CD4-positive, alpha-beta T cell treated with Interleukin-17A for 4 hours (primary cell): ENCODE data around the gene RFX5.

ENCODE experiments used
- DNase-seq: peaks from one replicate; pipeline ENCODE4 v3.0.0-alpha.2; 2020; ENCODE audit warnings: mixed read lengths

The RFX5 gene

DNA sequence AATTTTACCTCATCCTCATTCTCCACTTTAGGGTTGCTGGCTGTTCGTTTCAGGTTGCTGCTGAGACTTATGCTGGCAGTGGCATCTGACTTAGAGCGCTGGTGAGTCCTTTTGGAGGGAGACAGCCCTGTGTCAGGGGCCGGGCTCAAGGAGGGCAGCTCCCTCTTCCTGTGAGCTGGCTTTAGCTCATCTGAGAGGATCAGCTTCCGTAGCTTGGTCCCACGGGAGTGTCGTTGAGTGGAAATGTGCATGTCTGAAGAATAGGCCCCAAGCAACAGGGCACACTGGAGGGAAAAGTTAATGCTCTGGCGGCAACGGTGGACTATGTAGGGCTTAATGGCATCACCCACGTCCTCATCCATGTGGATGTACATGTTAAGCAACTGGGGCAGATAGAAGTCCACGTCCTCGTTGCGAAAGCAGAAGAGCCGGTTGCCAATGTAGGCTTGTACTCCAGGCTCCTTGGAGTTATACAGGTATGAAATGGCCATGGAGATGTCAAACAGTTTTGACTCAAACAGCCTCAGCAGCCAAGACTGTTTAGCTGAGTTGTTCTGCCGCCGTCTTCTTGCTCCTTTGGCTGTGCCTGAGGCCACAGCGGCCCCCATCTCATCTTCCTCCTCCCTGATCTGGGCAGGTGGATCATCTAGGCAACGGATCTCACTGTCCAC is 31.4 kb downstream of the RFX5 start:
- no peak for DNase-seq

DNA sequence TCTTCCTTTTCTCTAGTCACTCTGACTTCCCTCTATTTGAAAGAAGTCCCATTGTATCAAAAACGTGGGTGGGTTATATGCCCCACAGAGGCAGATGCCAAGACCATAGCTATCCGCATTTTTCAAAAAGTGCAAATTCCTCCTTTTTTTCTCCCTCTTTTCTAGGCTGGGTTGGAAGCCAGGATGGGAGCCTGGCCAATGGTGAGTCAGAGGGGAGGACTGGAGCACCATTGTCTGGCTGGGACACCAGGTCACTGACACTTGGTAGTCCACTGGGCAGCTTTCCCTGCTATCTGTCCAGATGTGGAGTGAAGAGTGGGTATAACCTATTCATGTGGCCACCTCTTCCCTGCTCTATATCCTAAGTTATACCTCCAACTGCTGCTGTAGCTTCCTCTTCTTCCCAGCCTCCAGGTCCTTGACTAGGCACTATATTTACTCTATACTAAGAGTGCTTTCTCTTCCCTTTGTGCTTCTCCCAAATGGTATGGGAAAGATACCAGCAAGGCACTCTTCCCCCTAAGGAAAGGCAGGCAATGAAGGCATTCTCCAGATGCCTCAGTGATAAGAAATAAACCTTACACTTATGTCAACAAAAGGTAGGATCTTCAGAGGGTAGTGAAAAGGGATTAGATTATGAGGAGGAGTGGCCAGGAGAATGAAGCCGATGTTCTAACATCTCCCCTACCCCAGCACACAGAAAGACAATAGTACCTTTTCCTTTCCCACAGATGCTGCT is 32.7 kb downstream of the RFX5 start:
- DNase-seq = no peak

DNA sequence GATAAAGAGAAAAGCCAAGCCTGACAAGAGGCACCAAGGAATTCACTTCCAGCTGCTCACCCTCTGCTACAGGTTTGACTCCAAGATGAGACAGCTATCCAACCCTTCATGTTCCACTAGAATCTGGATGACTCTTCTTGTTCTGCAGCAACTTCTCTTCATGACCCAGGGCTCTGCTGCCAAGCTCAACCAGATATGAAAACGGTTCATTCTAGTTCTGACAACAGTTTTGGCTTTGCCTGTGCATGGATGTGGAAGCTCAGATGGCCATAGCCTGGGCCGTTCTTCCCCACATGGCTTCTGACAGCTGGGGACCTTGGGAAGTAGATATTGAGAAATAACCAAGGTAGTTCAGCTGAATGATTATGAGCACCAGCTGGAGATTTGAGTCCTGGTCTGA is 33.6 kb downstream of the RFX5 start:
- DNase-seq = no peak

DNA sequence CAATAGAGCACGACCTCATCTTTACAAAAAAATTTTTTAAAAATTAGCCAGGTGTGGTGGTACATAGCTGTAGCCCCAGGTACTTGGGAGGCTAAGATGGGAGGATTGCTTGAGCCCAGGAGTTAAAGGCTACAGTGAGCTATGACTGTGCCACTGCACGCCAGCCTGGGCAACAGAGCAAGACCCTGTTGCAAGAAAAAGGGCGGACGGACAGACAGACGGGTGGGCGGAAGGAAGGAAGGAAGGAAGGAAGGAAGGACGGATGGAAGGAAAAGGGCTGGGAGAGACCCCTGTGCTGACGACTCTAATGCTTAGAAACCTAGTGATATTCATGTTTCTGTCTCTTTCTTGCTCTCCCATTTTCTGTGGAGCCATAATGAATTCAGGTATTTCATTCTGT is 34.2 kb downstream of the RFX5 start:
- DNase-seq = no peak

DNA sequence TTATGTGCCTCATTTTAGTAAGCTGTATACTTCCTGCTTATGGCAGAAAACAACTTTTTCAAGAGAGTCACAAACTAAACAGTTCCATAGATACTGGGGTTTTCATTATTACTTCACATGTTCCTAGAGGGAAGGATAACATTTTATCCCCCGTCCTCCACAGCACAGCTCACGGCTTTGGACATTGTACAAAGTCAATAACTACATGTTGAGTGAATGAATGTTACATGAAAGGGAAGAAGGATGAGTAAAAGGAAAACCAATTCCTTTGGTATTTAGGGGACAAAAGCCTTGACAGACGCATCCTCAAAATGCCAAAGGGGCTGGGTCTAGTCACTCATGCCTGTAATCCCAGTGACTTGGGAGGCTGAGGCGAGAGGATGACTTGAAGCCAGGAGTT is 34.6 kb downstream of the RFX5 start:
- DNase-seq = no peak

DNA sequence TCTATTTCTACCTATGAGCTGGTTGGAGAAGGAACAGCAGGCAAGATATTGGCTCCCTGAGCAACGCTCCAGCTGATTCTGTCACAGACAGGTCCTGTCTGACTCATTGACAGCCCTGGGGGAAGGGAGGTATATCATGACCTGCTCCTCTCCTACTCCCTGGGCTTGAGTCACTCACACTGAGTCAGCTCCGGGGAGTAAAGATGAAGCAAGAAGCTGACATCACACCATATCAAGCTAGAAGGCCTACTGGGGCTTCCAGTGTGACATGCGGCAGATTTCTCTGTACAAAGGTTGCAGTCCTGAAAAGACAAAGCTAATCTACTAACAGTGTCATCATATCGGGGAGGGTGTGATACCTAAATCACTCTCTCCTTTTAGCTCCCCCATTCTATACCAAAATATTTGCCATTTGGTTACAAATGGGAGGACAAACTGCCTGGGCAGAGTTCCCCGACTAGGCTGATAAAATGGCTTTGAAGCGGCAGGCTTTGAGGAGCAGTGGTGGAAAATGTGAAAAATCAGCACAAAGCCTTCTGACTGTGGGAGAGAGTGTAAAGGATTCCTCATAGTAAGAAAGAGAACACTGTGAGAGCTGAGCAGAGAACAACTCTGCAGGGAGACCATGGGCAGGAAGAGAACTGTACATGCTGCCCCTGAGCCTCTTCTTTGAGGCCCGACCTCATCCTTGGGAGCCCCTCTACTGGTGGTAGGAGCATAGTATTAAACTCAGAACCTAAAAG is 35.3 kb downstream of the RFX5 start:
- peak; percentile 76 for DNase-seq

DNA sequence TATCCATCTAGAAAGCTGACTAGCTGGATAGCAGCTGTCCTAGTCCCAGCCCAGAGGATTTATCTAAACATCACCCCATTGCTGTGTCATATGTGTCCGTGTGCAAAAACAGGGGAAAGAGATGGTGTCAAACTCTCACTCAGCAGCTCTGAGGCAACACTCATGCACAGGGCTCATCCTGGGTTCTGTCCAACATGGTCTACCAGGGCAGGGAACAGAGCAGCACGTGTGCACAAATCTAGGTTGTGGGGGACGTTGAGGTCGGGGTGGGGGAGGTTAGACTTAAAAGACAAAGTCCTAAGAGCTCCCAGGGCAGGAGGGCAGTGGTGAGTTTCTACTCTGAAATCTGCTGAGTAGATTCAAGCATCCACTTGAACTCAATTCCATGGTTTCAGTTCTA is 36.0 kb downstream of the RFX5 start:
- DNase-seq = no peak

DNA sequence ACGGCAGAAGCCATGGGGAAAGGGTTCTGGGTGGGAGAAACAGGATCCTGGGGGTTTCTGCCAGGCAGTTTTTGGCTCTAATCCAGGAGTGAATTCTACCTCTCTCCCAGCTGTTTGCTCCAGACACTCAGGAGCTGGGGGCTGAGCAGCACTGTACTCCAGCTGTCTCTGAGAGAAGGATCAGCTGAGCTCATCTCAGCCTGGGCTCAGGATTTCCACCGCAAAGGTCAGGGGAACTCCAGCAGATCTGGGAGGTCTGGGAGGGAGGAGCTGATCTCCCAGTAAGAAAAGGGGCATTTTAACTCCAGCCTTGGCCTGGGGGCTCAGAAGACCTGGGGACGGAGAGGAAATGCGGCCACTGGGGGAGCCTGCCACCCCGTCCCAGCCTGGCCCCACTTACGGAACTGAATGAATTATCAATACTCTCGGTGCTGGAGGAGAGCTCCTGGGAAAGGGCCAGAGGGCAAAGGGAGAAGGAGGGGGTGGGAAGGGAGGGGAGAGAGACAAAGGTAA is 37.2 kb downstream of the RFX5 start:
- no peak for DNase-seq

DNA sequence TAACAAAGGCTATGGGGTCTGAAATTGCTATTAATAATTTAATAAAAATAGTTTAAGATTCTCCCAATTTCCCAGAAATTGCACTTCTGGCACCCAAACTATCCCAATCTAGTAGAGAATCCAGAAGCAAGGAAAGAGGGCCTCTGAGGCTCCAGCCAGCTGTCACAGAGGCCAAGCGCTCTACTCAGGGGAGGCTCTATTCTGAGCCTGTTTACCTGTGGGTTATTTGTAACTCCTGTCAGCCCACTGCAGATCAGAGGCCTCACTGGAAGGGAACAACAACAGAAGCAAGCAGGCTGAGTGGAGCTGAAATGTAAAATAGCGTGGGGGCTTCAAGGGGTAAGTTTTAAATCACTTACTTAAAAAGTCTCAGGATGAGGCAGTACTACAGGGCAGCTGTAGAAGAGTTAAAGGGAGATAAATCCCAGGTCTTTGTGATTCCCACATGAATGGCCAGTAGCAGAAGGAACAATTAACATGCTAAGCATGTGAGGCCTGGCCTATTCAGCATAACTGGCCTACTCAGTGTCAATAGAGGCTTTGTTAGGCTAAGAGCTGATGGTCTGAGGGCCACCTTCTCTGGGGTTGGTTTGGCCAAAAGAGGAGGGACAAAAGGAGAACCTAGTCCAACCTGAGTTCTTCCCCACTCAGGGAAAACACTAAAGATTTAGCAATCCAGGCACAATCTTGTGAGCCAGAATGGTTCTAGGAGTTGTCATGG is 52.1 kb downstream of the RFX5 start:
- no peak for DNase-seq

DNA sequence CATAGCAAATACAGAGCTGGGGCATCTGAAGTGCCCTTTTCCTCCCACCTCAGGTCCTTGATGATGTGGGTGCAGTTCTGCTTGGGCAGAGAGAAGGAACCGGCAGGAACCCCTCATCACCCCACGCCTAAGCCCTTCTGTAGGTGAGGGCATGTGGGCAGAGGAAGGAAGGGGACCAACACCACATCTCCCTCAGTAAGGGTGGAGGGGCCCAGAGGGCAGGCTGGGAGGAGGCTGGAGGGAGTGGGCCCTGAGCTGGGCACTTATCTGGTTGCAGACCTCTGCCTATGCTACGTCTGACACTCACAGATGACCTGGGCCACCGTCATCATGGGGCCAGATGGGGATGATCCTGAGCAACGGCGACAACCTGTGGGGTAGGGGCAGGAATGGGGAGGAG is 54.0 kb downstream of the RFX5 start:
- no peak for DNase-seq

DNA sequence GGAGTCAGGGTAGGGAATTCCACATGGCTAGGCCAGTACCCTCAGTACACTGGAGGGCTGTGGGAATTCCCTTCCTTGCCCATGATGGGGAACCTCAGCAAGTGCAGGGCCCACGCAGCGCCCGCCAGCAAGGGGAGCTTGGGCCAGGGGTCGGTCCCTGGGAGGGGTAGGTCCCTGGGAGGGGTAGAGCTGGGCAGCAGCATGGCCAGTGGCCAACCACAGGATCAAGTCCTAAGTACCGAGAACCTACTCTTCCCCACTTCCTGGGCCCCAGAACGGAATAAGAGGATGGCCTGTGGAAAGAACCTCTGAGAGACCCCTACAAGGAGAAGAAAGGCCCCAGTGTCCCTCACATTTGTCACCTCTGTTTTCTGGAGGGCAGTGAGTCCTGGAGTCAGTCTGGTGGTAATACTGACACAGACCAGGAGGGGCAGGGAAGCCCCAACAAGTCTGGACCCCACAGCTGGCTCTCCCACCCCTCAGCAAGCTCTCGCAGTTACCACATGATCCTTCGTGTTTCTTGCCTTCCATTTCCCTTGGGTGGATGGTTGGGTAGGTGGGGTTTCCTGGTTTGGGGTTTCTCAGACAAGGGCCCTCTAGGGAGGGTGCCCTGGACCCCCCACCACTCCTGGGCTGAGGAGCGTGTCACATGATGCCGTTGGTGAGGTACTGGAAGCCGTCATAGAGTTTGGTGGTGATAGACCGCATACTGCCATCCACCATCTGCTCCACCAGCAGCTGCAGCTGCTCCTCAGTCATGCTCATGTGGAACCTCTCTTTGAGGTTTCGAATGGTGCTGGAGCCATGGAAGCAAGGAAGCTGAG is 54.6 kb downstream of the RFX5 start:
- DNase-seq = no peak

DNA sequence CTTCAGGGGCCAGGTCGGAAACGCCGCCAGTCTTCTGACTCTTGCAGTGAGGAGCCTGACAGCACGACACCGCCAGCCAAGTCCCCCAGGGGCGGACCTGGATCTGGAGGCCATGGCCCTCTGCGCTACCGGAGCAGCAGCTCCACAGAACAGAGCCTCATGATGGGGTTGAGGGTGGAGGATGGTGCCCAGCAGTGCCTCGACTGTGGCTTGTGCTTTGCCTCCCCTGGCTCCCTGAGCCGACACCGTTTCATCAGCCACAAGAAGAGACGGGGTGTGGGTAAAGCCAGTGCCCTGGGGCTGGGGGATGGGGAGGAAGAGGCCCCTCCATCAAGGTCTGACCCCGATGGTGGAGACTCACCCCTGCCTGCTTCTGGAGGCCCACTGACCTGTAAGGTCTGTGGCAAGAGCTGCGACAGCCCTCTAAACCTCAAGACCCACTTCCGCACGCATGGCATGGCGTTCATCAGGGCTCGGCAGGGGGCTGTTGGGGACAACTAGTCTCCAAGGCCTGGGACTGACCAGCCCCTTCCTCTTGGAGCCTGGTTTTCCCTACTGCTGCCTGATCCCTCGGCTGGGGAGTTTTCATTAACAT is 56.2 kb downstream of the RFX5 start:
- DNase-seq = no peak
